NOMO-1 treated with dmso at 0.1 percent for 144 hours (cell line): Measurements from ENCODE around the gene HDAC8.
A peak's percentile ranks its signal among the peaks of the same experiment; 100 is the strongest.
"Not testable (repeated sequence)": the region's sequence is repeated elsewhere in the genome, so short reads cannot be mapped to it uniquely, and the experiment has no call there.

Experiments used
- DNase-seq: peaks from one replicate; lab custom pipeline; 2025; ENCODE audit not compliant: unreplicated experiment; lab: John Stamatoyannopoulos, UW

HDAC8 gene

DNA sequence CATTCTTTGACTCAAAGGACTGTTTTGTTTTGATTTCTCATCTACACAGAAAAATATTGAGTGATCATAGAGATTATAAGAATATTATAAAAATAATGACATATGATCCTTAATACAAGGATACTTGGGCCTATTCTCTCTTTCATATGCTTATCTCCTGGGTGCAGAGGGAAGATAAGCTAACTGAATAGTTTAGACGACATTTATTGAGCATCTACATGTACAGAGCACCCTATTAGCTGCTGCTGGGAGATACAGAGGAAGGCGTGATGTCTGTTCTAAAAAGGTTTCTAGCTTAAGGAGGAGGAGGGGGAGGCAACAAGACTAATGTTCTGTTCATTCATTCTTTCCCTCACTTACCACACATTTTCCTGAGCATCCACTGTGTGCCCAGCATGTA lies 106.8 kb downstream of the HDAC8 start:
- DNase-seq: no peak

DNA sequence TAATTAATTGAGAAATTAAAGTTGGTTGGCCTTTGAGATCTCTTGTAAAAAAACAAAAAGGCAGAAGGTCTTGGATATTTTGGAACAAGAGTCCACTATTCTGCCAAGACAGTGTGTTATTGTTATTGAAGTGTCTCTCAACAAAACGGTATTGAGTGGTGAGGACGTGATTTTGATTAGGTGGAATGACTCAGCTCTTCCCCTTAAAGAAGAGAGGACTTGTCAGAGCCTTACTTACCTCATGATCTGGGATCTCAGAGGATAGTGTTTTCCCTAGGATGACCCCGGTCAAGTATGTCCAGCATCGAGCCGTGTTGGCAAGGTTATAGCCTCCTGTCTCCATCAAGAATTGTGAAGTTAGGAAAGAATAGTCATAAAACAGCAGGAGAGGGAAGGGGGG lies 110.9 kb downstream of the HDAC8 start:
- no peak for DNase-seq

DNA sequence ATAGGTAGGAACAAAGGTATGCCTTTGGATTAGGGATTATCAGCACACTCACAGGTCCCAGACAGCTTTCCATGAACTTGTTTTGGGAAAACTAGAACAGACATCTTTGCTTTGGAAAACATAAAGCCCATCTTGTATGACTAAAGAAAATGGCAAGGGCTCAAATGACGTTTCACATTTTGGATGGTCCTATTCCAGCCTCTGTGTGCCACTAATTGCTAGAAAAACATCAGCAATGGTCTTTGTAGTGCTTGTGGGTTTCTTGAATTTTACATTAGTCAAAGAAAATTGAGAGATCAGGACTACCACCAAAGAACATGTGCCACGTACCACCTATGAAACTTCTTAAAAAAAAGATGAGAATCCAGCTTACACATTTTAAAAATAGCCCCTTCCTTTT lies 111.4 kb downstream of the HDAC8 start:
- DNase-seq: no peak

DNA sequence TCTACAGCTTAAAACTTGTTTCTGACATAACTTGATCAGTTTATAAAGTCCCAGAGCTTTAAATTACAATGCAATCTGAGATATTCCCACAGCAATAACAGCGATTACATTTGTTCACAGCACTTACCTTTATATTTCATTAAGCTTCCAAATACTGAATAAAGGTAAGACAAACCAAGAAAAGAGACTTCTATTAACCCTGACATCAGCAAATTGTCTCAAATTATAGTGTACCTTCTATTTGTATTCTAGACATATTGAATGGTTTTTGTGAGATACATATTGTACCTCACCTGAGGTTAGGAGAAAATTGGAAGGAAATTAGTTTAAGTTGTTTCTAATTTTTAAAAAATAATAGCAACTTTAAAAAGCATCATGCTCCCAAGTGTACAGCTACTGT lies 111.9 kb downstream of the HDAC8 start:
- DNase-seq: no peak

DNA sequence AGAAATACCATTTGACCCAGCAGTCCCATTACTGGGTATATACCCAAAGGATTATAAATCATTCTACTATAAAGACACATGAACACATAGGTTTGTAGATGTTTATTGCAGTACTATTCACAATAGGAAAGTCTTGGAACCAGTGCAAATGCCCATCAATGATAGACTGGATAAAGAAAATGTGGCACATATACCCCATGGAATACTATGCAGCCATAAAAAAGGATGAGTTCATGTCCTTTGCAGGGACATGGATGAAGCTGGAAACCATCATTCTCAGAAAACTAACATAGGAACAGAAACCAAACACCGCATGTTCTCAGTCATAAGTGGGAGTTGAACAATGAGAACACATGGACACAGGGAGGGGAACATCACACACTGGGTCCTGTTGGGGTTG lies 123.6 kb downstream of the HDAC8 start:
- DNase-seq: not testable (repeated sequence)

DNA sequence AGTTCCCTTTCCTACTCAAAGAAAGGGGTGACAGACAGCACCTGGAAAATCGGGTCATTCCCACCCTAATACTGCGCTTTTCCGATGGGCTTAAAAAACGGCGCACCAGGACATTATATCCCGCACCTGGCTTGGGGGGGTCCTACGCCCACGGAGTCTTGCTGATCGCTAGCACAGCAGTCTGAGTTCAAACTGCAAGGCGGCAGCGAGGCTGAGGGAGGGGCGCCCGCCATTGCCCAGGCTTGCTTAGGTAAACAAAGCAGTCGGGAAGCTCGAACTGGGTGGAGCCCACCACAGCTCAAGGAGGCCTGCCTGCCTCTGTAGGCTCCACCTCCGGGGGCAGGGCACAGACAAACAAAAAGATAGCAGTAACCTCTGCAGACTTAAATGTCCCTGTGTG lies 131.9 kb downstream of the HDAC8 start:
- DNase-seq: not testable (repeated sequence)

DNA sequence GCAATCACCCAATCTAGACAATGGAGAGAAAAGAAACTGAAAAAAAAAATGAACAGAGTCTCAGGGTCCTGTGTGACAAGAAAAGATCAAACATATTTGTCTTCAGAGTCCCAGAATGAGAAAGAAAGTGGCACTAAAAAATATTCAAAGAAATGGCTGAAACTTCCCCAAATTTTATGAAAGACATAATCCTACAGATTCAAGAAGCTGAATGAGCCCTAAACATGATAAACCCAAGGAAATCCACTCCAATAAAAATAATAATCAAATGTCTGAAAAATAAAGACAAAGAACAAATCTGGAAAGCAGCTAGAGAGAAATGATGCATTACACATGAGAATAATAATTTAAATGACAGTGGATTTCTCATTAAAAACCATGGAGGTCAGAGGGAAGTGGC lies 136.6 kb downstream of the HDAC8 start:
- no peak for DNase-seq

DNA sequence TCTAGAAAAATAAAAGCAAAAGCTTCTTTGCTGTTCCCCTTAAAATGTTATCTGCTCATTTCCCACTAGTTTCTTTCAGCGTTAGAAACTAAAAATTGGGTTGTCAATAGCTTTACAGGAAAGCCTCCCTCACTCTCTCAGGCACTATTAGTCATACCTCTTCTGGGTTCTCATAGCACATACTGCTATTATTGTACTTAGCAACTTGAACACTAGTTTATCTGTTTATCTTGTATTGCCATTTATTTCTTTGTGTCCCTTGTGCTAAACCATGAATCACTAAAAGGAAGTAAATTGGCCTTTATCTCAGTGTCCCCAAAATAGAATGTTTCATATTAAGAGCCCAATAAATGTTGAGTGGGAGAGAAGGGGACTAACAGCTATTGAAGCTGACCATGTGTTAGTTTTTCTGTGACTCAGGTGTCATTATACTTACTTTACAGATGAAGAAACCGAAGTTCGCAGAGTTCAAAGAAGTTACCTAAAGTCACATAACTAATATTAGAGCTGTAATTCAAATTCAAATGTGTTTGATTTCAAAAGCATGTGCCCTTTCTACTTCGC lies 142.2 kb downstream of the HDAC8 start:
- no peak for DNase-seq

DNA sequence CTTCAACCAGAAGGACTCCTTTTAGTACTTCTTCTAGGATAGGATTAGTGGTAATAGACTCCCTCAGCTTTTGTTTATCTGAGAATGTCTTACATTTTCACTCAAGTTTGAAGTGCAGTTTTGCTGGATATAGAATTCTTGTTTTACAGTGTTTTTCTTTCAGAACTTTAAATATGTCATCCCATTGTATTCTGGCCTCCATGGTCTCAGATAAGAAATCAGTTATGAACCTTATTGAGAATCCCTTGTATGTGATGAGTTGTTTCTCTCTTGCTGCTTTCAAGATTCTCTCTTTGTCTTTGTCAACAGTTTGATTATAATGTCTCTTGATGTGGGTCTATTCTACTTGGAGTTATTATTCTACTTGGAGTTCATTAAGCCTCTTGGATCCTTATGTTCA lies 150.8 kb downstream of the HDAC8 start:
- DNase-seq: no peak

DNA sequence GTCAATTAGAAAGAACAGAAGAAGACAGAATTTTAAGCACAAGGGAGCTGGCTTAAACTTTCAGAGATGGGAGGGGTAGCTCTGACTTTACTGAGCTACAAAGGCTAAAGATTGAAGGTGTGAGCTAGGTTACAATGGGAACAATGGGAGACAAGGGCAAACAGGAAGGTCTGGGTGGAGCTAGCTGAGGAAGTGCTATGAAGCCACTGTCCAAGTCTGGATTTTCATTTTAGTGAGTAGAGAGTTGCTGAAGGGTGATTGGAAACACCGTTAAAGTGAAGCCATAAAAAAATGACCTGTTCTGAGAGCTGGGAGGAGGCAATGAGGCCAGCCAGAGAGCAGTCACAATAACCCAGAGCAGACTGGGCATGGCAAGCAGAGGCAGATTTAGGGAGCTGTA lies 162.7 kb downstream of the HDAC8 start:
- no peak for DNase-seq

DNA sequence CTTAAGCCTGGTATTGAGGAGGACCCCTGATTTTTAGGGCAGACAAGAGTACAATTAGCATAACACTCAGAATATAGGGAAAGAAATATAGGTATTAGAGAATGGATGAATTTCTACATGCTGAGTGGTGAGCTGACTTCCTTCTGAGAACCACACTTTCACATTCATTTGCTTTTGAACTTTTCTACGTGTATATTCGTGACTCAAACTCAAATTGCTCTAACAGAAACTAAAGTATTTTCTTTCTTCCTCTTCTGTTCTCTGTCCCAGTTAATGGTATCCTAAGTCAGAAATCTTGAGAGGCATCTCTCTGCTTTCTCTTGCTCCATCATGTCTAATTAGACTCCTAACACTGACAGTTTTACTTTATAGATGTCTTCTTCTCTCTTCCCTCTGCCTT lies 163.8 kb downstream of the HDAC8 start:
- DNase-seq: no peak

DNA sequence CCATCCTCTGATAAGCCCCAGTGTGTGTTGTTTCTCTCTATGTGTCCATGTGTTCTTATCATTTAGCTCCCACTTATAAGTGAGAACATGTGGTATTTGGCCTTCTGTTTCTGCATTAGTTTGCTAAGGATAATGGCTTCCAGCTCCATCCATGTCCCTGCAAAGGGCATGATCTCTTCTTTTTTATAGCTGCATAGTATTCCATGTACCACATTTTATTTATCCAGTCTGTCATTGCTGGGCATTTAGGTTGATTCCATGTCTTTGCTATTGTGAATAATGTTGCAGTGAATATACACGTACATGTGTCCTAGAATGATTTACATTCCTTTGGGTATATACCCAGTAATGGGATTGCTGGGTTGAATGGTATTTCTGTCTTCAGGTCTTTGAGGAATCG lies 167.5 kb downstream of the HDAC8 start:
- not testable (repeated sequence) for DNase-seq

DNA sequence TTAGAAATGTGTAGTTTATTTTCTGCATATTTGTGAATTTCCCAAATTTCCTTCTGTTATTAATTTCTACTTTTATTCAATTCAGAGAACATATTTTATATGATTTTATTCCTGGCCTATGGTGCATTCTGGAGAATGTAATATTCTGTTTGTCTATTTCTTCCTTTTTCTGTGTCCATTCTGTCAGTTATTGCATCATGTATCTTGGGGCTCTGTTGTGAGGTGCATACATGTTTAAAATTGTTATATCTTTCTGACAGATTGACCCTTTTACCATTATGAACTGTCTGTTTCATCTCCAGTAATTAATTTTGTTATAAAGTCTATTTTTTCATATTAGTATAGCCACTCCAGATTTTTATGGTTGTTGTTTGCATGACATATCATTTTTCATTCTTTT lies 170.0 kb downstream of the HDAC8 start:
- DNase-seq: no peak

DNA sequence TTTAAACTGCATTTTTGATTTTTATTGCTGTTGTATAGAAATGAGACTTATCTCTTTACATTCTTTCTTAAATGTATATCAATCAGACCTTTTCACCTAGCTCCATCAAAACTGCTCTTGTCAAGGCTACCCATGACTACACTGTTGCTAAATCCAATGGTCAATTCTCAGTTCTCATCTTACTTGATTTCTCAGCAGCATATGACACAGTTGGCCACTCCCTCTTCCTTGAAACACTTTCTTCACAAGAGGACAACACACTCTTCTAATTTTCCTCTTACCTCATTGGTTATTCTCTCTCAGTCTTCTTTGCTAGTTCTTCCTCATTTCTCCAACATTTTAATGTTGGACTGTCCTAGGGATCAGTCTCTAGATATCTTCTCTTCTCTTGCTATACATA lies 172.8 kb downstream of the HDAC8 start:
- DNase-seq: no peak

DNA sequence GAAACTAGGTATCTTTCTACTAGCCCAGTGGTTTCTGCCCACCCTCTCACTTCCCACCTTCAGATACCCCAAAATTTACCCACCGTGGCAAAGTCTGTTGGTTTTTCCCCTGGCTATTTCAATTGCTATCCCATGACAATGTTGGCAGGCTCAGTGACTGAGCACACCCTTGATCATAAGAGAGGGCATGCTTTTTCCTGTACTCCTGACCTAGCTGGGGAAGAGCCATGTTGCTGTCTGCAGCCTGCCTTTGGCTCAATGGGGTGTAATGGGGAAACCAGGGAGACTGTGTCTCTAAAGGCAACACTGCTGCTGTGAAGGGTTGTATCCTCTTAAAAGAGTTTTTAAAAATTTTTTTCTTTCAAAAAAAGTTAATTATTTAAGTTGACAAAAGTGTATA lies 176.5 kb downstream of the HDAC8 start:
- no peak for DNase-seq

DNA sequence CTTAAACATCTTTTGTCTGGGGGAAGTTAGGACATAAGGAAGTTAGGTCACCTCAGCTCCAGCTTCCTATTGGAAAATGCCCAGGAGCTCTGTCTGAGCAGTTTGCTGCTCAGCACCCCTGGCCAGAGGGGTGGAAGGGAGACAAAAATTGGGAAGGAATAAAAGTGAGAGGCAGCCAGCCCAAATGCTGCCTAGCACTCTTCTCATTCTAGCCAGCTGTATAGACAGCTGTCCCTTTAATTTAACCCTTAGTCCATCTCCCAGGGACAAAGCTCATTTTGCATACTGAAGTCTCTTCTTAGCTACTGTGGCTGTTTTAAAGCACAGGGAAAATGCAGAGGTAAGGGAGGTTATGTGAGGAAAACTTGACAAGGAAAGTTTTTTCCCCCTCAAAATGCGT lies 177.4 kb downstream of the HDAC8 start:
- DNase-seq: no peak

DNA sequence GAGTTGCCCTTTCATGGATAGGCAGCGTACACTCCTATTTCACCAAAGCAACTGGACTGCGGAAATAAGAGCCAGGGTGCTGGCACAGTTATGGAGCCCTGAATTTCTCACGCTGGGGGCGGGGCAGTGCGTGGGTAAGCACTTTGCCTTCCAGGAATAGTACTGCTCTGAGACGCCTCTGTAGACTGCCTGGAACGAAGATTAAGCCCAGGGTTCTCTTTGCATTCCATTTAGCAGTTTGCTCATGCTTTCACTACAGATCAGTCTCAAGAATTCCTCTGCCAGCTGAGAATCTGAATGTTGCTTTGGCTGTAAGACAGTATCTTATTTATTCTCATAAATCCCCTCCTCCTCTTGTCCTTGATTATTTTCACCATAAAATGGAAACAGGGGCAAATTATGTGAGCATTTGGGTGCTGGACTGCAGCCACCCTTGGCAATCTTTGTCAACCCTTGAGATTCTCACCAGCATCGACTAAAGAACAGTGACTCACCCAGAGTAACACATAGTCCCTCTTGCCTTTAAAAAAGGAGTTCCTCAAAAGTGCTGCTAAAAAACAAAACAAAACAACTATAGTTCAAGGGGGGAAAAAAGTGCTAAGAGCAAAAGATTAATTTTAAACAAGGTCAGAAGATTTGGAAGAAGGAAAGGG lies 178.0 kb downstream of the HDAC8 start:
- no peak for DNase-seq

DNA sequence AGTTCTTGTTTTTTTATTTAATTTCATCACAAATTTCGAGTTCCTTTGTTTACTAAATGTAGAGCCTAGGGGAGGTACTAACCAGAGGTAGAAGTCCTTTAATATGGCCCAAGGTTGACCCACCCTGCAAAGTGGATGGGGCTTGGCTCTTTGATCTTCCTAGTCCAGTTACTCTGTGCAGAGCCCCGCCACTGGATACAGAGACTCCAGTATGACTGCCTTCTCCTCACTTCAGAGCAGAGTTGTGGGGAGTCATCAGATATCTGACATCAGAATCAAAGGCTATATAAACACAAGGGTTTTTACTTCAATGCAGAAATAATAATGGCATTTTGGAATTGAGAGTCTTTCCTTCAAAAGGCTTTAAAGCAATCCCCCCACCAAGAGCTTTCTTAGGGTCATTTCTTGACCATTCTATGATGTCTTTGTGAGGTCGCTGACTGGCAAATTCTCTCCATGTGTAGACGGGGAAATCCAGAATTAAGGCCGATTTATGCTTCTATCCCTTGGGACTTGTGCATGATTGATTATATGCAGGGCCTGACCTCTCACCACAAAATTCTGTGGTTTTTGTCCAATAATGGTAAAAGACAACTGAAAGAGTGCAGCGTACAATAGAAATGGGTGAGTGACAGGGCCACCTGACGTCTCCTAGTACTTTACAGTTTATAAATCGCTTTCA lies 178.7 kb downstream of the HDAC8 start:
- DNase-seq: no peak

DNA sequence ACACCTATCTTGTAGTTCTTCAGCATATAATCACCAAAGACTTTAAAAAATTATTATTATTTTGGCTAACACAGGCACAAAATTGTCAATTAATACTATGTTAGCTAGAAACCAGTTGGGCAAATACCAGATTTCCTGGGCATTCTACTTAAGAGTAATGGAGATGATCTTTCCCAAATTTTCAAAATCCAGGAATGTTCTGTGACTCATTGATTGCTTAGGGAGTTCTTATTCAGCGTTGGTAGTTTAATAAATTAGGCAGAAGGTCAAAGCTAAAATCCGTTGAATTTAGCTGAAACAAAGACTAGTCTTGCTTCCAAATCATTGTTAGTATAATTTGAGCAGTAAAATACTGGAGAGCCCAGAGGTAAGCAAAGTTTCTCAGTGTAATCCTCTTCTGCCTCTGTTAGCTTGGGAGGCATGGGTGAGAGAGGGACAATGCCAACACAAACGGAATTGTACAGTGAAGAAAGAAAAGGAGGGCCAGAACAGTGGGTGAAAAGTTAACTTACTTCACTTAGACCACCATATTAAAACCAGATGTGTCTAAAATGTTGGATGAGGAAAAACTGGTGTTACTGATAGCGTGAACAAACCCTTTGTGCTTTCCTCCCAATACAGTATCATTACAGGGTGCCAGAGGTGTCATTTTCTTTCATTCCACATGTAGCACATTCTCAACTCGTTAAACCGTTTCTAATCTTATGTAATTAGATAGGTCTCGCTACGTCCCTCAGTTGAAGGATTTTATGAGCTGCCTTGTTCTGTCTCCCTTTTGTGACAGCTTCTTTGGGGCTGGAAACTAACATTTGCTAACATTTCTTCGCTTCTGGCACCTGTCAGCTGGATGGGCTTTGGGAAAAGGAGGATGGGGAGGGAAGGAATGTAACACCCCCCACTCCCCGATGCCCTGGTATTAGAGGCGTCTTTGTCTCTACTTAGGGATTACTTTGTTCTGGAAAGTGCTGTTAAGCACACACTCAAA lies 179.5 kb downstream of the HDAC8 start:
- DNase-seq: no peak

DNA sequence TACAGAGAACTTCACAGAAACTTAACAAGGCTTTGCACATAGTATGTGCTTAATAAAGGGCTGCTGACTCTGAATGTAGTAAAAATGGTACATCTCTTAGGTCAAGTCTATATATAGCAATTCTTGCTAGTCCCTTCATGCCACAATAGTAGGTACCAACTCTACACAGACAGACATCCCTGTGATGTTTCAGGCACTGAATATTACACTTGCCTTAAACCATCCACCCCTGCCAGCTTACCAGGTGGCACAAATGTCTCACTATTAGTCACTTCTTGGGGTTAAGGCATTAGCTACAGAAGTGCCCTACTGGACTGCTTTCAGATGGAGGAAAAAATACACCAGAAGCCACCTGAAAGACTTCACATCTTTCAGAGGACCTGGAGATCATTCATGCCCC lies 180.6 kb downstream of the HDAC8 start:
- DNase-seq: no peak

DNA sequence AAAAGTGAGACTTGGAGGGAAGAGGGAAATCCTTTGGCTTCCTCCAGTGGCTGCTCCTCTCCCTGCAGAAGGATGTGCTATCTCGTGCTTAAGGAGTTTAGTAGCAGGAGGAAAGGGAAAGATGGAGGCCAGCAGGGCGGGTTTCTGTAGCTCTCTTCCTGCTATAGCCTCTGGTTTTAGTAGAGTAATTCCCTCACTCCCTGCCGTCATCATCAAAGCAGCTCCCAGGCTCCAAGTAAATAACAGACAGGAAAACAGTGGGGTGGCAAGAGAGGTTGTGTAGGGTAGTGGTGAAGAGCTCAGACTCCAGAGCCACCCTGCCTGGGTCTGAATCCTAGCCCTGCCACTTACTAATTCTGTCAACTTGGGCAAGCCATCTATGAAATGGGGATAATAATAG lies 185.4 kb downstream of the HDAC8 start:
- DNase-seq: no peak

DNA sequence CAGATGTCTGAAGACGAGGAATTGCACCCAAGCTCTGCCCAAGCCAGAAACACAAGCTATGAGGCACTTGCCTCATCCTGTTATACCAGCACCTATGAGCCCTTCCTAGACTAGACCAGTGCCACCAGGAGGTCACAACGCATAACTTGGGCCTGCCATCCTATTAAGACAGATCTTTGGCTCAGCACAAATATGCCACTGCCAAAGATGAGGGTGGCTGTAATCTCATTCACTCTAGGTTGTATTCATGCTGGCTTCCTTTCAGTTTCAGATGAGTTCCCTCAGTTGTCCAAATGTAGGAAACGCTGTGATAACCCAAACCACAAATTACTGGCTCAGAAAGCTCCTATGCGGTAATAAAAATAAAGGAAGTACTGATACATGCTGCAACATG lies 190.4 kb downstream of the HDAC8 start:
- peak; percentile 73 for DNase-seq
